ENCODE data around the gene CYBA. TPM values are rescaled to one million over a fixed set of nuclear protein-coding genes. Genes with fewer than 3 reads are reported as not detected.

Gene CYBA
- total and polyA plus RNA-seq, 2 of the 13 experiments (the other 11 are each of a cell fraction or from before 2014, with no cell fraction given), result 196 to 250 TPM

DNA sequence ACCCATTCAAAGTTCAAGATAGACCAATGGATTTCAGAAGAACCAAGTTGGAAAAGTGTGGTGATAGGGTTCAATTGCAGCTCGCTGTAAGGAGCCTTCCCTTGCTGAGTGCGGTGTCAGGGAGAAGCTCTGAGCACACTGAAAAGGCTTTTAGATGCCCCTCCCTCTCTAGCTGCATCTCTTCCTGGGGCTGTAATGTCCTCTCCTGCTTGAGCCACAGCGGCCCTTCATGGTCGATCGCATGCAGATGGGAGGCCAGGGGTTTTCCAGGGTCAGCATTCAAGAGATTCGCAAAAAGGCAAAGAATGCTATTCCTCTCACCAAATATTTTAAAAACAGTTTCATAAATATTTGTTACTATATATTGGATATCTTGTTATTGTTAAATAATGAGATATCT lies 56.9 kb downstream of the CYBA start:
- BruUV-seq (replicated peaks), result no TSS peak
- Histone ChIP-seq H3K4me2 (ENCODE audit: low read depth, low read length) (no peak overlapping the region), H3K27ac (ENCODE audit: extremely low read length, insufficient read depth, low read length) (no peak overlapping the region), H3K27me3 (ENCODE audit: control insufficient read depth in 1 of 2, insufficient read depth in 2 of 2, low read length in 2 of 2) (no peaks in the 10 kb centered on the region), H4K20me1 (ENCODE audit: insufficient read depth, low read length) (peaks cover 3% of the 10 kb centered on the region; the same call in 1 of the 2 replicates), H3K4me1 (ENCODE audit: insufficient read depth, low read length) (peaks cover 31% of the 10 kb centered on the region), H3K9ac (ENCODE audit: insufficient read depth, low read depth, low read length) (no peak overlapping the region), H3K79me2 (ENCODE audit: insufficient read depth, low read length) (peaks cover 18% of the 10 kb centered on the region), H2AFZ (ENCODE audit: low read length) (no peak overlapping the region), H3K4me3 (replicated peaks in 1 of 3; ENCODE audit: insufficient read depth in 1 of 3, low read depth in 2 of 3, low read length in 3 of 3) (no peak overlapping the region), H3K9me3 (ENCODE audit: low read length) (no peaks in the 10 kb centered on the region), H3K36me3 (replicated peaks in 1 of 2; ENCODE audit: control insufficient read depth in 1 of 2, insufficient read depth in 2 of 2, low read length in 2 of 2) (peaks cover 25 to 44% of the 10 kb centered on the region in 2 experiments)
- ChIA-PET POLR2A (no interaction called here), CTCF (ENCODE audit: low intra/inter-chr PET ratio, low total read pairs) (no interaction called here)
- TF ChIP-seq RFX1 (IDR thresholded peaks at IDR 0.05), result no peak
- no peak for TF ChIP-seq HES4 (CRISPR knock-in tag; IDR thresholded peaks at IDR 0.05; ENCODE audit: borderline replicate concordance)
- TF ChIP-seq ZSCAN20 (CRISPR knock-in tag; IDR thresholded peaks at IDR 0.05; ENCODE audit: borderline replicate concordance), result no peak
- TF ChIP-seq ZNF3 (CRISPR knock-in tag; IDR thresholded peaks at IDR 0.05), result no peak
- FAIRE-seq (no peak), ATAC-seq (no peak), DNase-seq (ENCODE audit: low spot score) (no peak)
- in situ Hi-C loops (cut with HindIII; ENCODE audit: extremely low pct_ligation_motif_present, low pct_unique_long_range_greater_than_20kb), result no loop called here
- 98% methylated on average over 6 of the region's 6 CpGs for WGBS (ENCODE audit: low lambda C conversion rate)
- intact Hi-C loops (cut with micrococcal nuclease; ENCODE audit: unreplicated experiment), result no loop called here

DNA sequence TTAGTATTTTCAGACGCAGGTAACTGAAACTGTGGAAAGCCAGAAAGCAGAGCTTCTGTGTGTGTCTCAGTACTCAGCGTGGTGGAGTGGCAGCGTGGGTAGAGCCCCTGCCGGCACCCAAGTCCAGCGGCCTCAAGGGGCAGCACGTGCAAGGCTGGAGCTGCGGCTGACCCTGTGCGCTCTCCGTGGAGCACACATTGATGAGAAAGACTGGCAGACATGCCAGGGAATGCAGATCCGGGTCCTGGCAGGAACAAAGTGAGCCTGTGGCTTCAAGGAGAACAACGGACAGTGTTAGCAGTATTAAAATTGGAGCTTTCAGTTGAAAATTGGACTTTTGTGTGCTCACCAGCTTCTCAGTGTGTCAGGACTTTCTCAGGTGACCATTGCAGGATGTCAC lies 57.4 kb downstream of the CYBA start:
- CTCF ChIA-PET (ENCODE audit: low intra/inter-chr PET ratio, low total read pairs), result no interaction called here
- 94% methylated on average over 11 of the region's 11 CpGs for WGBS (ENCODE audit: low lambda C conversion rate)
- Histone ChIP-seq H3K4me1 (ENCODE audit: insufficient read depth, low read length) (peaks cover 27% of the 10 kb centered on the region), H3K27me3 (ENCODE audit: control insufficient read depth in 1 of 2, insufficient read depth in 2 of 2, low read length in 2 of 2) (no peaks in the 10 kb centered on the region), H3K36me3 (replicated peaks in 1 of 2; ENCODE audit: control insufficient read depth in 1 of 2, insufficient read depth in 2 of 2, low read length in 2 of 2) (peaks cover 25 to 46% of the 10 kb centered on the region in 2 experiments), H4K20me1 (ENCODE audit: insufficient read depth, low read length) (peaks cover 3% of the 10 kb centered on the region; the same call in 1 of the 2 replicates), H2AFZ (ENCODE audit: low read length) (no peak overlapping the region), H3K27ac (ENCODE audit: extremely low read length, insufficient read depth, low read length) (no peak overlapping the region), H3K4me2 (ENCODE audit: low read depth, low read length) (no peak overlapping the region), H3K9me3 (ENCODE audit: low read length) (no peaks in the 10 kb centered on the region), H3K9ac (ENCODE audit: insufficient read depth, low read depth, low read length) (no peak overlapping the region), H3K79me2 (ENCODE audit: insufficient read depth, low read length) (peaks cover 18% of the 10 kb centered on the region), H3K4me3 (replicated peaks in 1 of 3; ENCODE audit: insufficient read depth in 1 of 3, low read depth in 2 of 3, low read length in 3 of 3) (no peak overlapping the region)
- no peak for DNase-seq (ENCODE audit: low spot score)
- TF ChIP-seq, protein P1, sequence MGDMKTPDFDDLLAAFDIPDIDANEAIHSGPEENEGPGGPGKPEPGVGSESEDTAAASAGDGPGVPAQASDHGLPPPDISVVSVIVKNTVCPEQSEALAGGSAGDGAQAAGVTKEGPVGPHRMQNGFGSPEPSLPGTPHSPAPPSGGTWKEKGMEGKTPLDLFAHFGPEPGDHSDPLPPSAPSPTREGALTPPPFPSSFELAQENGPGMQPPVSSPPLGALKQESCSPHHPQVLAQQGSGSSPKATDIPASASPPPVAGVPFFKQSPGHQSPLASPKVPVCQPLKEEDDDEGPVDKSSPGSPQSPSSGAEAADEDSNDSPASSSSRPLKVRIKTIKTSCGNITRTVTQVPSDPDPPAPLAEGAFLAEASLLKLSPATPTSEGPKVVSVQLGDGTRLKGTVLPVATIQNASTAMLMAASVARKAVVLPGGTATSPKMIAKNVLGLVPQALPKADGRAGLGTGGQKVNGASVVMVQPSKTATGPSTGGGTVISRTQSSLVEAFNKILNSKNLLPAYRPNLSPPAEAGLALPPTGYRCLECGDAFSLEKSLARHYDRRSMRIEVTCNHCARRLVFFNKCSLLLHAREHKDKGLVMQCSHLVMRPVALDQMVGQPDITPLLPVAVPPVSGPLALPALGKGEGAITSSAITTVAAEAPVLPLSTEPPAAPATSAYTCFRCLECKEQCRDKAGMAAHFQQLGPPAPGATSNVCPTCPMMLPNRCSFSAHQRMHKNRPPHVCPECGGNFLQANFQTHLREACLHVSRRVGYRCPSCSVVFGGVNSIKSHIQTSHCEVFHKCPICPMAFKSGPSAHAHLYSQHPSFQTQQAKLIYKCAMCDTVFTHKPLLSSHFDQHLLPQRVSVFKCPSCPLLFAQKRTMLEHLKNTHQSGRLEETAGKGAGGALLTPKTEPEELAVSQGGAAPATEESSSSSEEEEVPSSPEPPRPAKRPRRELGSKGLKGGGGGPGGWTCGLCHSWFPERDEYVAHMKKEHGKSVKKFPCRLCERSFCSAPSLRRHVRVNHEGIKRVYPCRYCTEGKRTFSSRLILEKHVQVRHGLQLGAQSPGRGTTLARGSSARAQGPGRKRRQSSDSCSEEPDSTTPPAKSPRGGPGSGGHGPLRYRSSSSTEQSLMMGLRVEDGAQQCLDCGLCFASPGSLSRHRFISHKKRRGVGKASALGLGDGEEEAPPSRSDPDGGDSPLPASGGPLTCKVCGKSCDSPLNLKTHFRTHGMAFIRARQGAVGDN (CRISPR knock-in tag; IDR thresholded peaks at IDR 0.05), result peak; percentile 33; the same call in 1 of the 2 replicates
- TF ChIP-seq, protein P2, sequence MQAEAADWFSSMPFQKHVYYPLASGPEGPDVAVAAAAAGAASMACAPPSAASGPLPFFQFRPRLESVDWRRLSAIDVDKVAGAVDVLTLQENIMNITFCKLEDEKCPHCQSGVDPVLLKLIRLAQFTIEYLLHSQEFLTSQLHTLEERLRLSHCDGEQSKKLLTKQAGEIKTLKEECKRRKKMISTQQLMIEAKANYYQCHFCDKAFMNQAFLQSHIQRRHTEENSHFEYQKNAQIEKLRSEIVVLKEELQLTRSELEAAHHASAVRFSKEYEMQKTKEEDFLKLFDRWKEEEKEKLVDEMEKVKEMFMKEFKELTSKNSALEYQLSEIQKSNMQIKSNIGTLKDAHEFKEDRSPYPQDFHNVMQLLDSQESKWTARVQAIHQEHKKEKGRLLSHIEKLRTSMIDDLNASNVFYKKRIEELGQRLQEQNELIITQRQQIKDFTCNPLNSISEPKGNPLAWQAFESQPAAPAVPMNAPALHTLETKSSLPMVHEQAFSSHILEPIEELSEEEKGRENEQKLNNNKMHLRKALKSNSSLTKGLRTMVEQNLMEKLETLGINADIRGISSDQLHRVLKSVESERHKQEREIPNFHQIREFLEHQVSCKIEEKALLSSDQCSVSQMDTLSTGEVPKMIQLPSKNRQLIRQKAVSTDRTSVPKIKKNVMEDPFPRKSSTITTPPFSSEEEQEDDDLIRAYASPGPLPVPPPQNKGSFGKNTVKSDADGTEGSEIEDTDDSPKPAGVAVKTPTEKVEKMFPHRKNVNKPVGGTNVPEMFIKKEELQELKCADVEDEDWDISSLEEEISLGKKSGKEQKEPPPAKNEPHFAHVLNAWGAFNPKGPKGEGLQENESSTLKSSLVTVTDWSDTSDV (CRISPR knock-in tag; IDR thresholded peaks at IDR 0.05), result no peak
- in situ Hi-C loops (cut with HindIII; ENCODE audit: extremely low pct_ligation_motif_present, low pct_unique_long_range_greater_than_20kb), result no loop called here
- no peak for ATAC-seq
- BruUV-seq (replicated peaks), result no TSS peak
- POLR2A ChIA-PET, result interaction anchor here (1.7 kb wide), 1 partner anchor 23 kb away, joined by 3 read pairs; the partner anchor contains the start of gene ZC3H18
- FAIRE-seq, result no peak
- intact Hi-C loops (cut with micrococcal nuclease; ENCODE audit: unreplicated experiment), result no loop called here
